Heart left ventricle (tissue), 16 donors: ENCODE results near the gene MRNIP. TPM values are rescaled to one million over a fixed set of nuclear protein-coding genes. Genes with fewer than 3 reads are reported as not detected.

Experiments used
- ATAC-seq, 4 donors: fragments of 200-7000 bp; cut with Tn5 transposase; one replicate each; pipeline ENCODE4 v1.9.1; 2020 to 2022; ENCODE audit warnings: moderate library complexity in 4 of 4, mild to moderate bottlenecking in 3 of 4, moderate number of reproducible peaks in 1 of 4
- DNase-seq, 5 donors: peaks; one replicate each; pipeline ENCODE4 v3.0.0-alpha.2; 2020
- H3K27ac ChIP-seq, 12 donors: fragments of 200-600 bp; sonication (generic) in 4 of 12; one replicate each; pipeline versions ENCODE4 v1.5.0 to v1.8.0; 2016 to 2022; ENCODE audit warnings: mild to moderate bottlenecking in 2 of 12
- H3K27me3 ChIP-seq, 9 donors: fragments of 200-600 bp; sonication (generic) in 2 of 9; one replicate each; pipeline versions ENCODE4 v1.5.1 to v1.8.0; 2016 to 2022; ENCODE audit warnings: mild to moderate bottlenecking in 3 of 9
- H3K36me3 ChIP-seq, 9 donors: fragments of 200-600 bp; sonication (generic) in 2 of 9; one replicate each; pipeline versions ENCODE4 v1.5.0 to v1.8.0; 2018 to 2022; ENCODE audit warnings: mild to moderate bottlenecking in 2 of 9
- H3K4me1 ChIP-seq, 12 donors: fragments of 200-600 bp; sonication (generic) in 4 of 12; one replicate each; pipeline versions ENCODE4 v1.5.0 to v1.8.0; 2016 to 2022; ENCODE audit warnings: mild to moderate bottlenecking in 3 of 12
- H3K4me3 ChIP-seq, 12 donors: fragments of 200-600 bp; sonication (generic) in 4 of 12; one replicate each; pipeline versions ENCODE4 v1.5.0 to v1.8.0; 2017 to 2022; ENCODE audit warnings: mild to moderate bottlenecking in 9 of 12, moderate library complexity in 4 of 12
- H3K9me3 ChIP-seq, 12 donors: fragments of 200-600 bp; sonication (generic) in 4 of 12; one replicate each; pipeline versions ENCODE4 v1.5.0 to v1.8.0; 2016 to 2022; ENCODE audit warnings: mild to moderate bottlenecking in 1 of 12
- CTCF ChIP-seq, 12 donors: fragments of 200-600 bp; sonication (generic) in 4 of 12; IDR thresholded peaks; one replicate each; pipeline versions ENCODE4 v1.5.0 to v1.8.0; 2018 to 2022; ENCODE audit warnings: antibody characterized with exemption in 12 of 12, mild to moderate bottlenecking in 5 of 12
- POLR2A ChIP-seq, 2 donors: fragments of 450-650 bp; IDR thresholded peaks; one replicate each; pipeline ENCODE4 v1.6.1; 2017; ENCODE audit warnings: antibody characterized with exemption in 2 of 2, mild to moderate bottlenecking in 2 of 2, moderate library complexity in 2 of 2
- WGBS, 4 donors: extraction: QIAGEN DNeasy Blood & Tissue Kit in 2 of 4; methylation state at CpG; one replicate each; pipeline versions ENCODE4 v1.1.5 to v1.1.7; 2013 to 2018; 5-methylcytosine and 5-hydroxymethylcytosine counted together
- intact Hi-C, 10 donors: fragments of 100-400 bp; cut with DNase I; formaldehyde crosslinking; loops; one replicate each; pipeline versions ENCODE4 v1.11.1 to v1.14.2; 2022
- polyA plus RNA-seq, 2 donors: library from polyadenylated mRNA; stranded (reverse); fragments of 200-250 nt; gene quantifications; one replicate each; pipeline ENCODE4 v1.2.3, GENCODE V29; 2013
- total RNA-seq, 9 donors: library from RNA; depleted of rRNA in 2 of 9; stranded (reverse); fragments of >200 nt in 2 of 9; fragmentation: NEBNext Ultra II Directional in 3 of 9; extraction: Animal tissue kit (Norgen Biotek cat#: 25700) in 3 of 9; gene quantifications; one replicate each; pipeline versions ENCODE4 v1.1.0 to v1.2.4, GENCODE V29; 2016 to 2023
- donor health status: ischemic (EF 13 %, LVEDD 7.1; RV severe dilation, severe dysfunction).
- donor health status: healthy with polysubstance abuse.
- donor health status: DM: no; HTN: yes; CAD: no.
- donor health status: DM: no; HTN: no; CAD: no.
- donor health status: ischemic (EF 25% LVEDD 6.9; RV normal size, moderate dysfunction).
- donor health status: ischemic (EF 25% LVEDD 5.7; RV mildly dilated, moderate dysfunction).
- donor health status: healthy.
- donor health status: DM: yes; HTN: yes; CAD: no.
- donor health status: ischemic (EF 35%, LVEDD 5.7; RV mildly dilated, moderate dysfunction).
- donor health status: nonischemic (EF 11% LVEDD 7.7; RV severe dilation, severe dysfunction).
- donor health status: DM: yes; HTN: yes; CAD: no.
- donor health status: PGD.
- donor health status: ischemic (EF 29% LVEDD 5.4; RV normal size, mild dysfunction).
- donor health status: nonischemic (EF 23%, LVEDD 6.1; RV moderate dilation, normal function).

The MRNIP gene
- total and polyA plus RNA-seq, 11 donors = 8.5 to 24.1 (median 12.3) TPM

- intact Hi-C loops = no loop called here
- no peak for DNase-seq
- Histone ChIP-seq H3K4me3 (no peak overlapping the region), H3K27me3 (no peaks in the 10 kb centered on the region), H3K36me3 (peaks cover 0 to 96% (median 90%) of the 10 kb centered on the region in 9 donors), H3K27ac (no peak overlapping the region), H3K4me1 (peaks cover 0 to 31% (median 15%) of the 10 kb centered on the region in 12 donors), H3K9me3 (no peaks in the 10 kb centered on the region)
- WGBS, 4 donors = 93 to 97% (median 96%) methylated on average over 7 of the region's 7 CpGs
- ATAC-seq = no peak
- TF ChIP-seq POLR2A (IDR thresholded peaks at IDR 0.05) = no peak
- TF ChIP-seq CTCF (IDR thresholded peaks at IDR 0.05) = no peak
These were observed 27.7 kb downstream of the MRNIP start for GRCh38 chr5:179830818-179831468.

- Histone ChIP-seq H3K4me3 (no peak overlapping the region), H3K27ac (no peak overlapping the region), H3K9me3 (no peaks in the 10 kb centered on the region), H3K27me3 (no peaks in the 10 kb centered on the region), H3K4me1 (peaks cover 0 to 35% (median 25%) of the 10 kb centered on the region in 12 donors), H3K36me3 (peaks cover 0 to 98% (median 94%) of the 10 kb centered on the region in 9 donors)
- WGBS, 4 donors = 73 to 82% (median 80%) methylated on average over 7 of the region's 7 CpGs
- DNase-seq = no peak
- intact Hi-C loops = loop anchor here in 1 of 10 donors (10.0 kb wide), 1 partner anchor 205 kb away; the partner anchor contains the start of gene HNRNPH1
- no peak for ATAC-seq
- TF ChIP-seq POLR2A (IDR thresholded peaks at IDR 0.05) (no peak), CTCF (IDR thresholded peaks at IDR 0.05) (no peak)
These were observed 28.7 kb downstream of the MRNIP start for GRCh38 chr5:179829732-179830435.

- no peak overlapping the region for H3K4me3 ChIP-seq
- no peak for TF ChIP-seq CTCF (IDR thresholded peaks at IDR 0.05)
- no peak for TF ChIP-seq POLR2A (IDR thresholded peaks at IDR 0.05)
- WGBS, 4 donors = 79 to 92% (median 86%) methylated on average over 3 of the region's 3 CpGs
- peak overlapping the region in 1 of 12 donors; percentile 33 for H3K27ac ChIP-seq
- intact Hi-C loops = loop anchor here in 1 of 10 donors (10.0 kb wide), 1 partner anchor 204 kb away; the partner anchor contains the start of gene HNRNPH1
- no peak for DNase-seq
- ATAC-seq = no peak
- no peaks in the 10 kb centered on the region for H3K27me3 ChIP-seq
- H3K36me3 ChIP-seq = peaks cover 0 to 100% (median 100%) of the 10 kb centered on the region in 9 donors
- no peaks in the 10 kb centered on the region for H3K9me3 ChIP-seq
- peaks cover 0 to 43% (median 35%) of the 10 kb centered on the region in 12 donors for H3K4me1 ChIP-seq
These were observed 29.7 kb downstream of the MRNIP start for GRCh38 chr5:179828756-179829421.
